Measurements from ENCODE around the gene ZC3H7B.

Gene ZC3H7B

GRCh38 chr22:41354979-41355378, 53.7 kb downstream of the ZC3H7B start:
- DNase-seq (ENCODE audit: low spot score): no peak

GRCh38 chr22:41355895-41356294, 54.6 kb downstream of the ZC3H7B start:
- DNase-seq (ENCODE audit: low spot score): no peak

GRCh38 chr22:41356430-41357028, 55.2 kb downstream of the ZC3H7B start:
- no peak for DNase-seq (ENCODE audit: low spot score)

GRCh38 chr22:41357191-41357590, 55.9 kb downstream of the ZC3H7B start:
- no peak for DNase-seq (ENCODE audit: low spot score)

GRCh38 chr22:41358927-41359326, 57.6 kb downstream of the ZC3H7B start:
- no peak for DNase-seq (ENCODE audit: low spot score)

GRCh38 chr22:41359376-41359775, 58.1 kb downstream of the ZC3H7B start:
- DNase-seq (ENCODE audit: low spot score): no peak

- no peak for DNase-seq (ENCODE audit: low spot score)
These were observed 58.8 kb downstream of the ZC3H7B start for GRCh38 chr22:41360126-41360525.

GRCh38 chr22:41361716-41362310, 60.5 kb downstream of the ZC3H7B start:
- no peak for DNase-seq (ENCODE audit: low spot score)

GRCh38 chr22:41362615-41363014, 61.3 kb downstream of the ZC3H7B start:
- DNase-seq (ENCODE audit: low spot score): no peak

GRCh38 chr22:41364233-41364632, 62.9 kb downstream of the ZC3H7B start:
- no peak for DNase-seq (ENCODE audit: low spot score)

GRCh38 chr22:41364955-41365354, 63.6 kb downstream of the ZC3H7B start:
- DNase-seq (ENCODE audit: low spot score): no peak

GRCh38 chr22:41365425-41365824, 64.1 kb downstream of the ZC3H7B start:
- DNase-seq (ENCODE audit: low spot score): no peak

GRCh38 chr22:41366323-41367029, 65.2 kb downstream of the ZC3H7B start:
- no peak for DNase-seq (ENCODE audit: low spot score)

GRCh38 chr22:41367039-41367679, 65.8 kb downstream of the ZC3H7B start:
- peak; percentile 90 for DNase-seq (ENCODE audit: low spot score)

- DNase-seq (ENCODE audit: low spot score): no peak
These were observed 66.6 kb downstream of the ZC3H7B start for GRCh38 chr22:41367680-41368542.

- DNase-seq (ENCODE audit: low spot score): no peak
These were observed 67.5 kb downstream of the ZC3H7B start for GRCh38 chr22:41368543-41369423.

GRCh38 chr22:41369424-41369745, 68.1 kb downstream of the ZC3H7B start:
- no peak for DNase-seq (ENCODE audit: low spot score)

GRCh38 chr22:41369837-41370236, 68.5 kb downstream of the ZC3H7B start:
- no peak for DNase-seq (ENCODE audit: low spot score)

- no peak for DNase-seq (ENCODE audit: low spot score)
These were observed 76.5 kb downstream of the ZC3H7B start for GRCh38 chr22:41377846-41378245.

- peak; percentile 60 for DNase-seq (ENCODE audit: low spot score)
These were observed 79.6 kb downstream of the ZC3H7B start for GRCh38 chr22:41380993-41381328.
